Measurements from ENCODE around the gene TMPRSS13.
"Not testable (repeated sequence)": the region's sequence is repeated elsewhere in the genome, so short reads cannot be mapped to it uniquely, and the experiment has no call there.

Gene TMPRSS13

DNA sequence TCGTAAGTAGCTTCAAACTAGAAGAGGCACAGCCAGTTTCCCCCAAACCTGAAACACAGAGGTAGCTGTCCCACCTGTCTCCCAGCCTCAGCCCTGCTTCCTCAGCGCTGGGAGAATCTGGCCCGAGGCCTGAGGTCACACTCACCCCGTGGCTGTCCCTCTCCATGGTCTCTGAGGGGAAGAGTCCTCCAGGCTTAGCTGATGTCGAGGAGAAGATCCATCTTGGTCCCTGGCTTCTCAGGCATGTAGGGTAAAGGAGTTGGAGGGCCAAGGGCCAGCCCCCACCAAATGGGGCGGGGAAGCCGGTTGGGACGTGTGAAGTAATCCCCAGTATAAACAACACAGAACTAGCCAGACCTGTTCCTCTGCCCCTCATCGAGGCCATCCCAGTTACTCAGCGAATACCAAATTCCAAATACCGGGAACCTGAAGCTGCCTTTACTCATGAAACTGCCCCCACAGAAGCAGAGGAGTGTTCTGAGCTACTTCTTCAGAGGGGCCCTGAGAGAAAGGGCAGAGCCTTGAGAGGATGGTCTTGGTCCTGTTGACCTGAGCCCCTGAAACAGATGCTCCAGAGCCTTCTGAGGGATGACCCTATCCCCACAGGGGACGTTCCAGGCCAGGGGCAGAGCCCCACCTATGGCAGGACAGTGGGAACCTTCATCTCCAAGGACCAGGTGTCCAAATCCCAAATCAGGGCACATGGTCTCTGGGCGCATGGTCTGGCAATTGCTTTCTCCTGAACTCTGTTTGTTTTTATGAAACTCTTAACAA is at the start of gene TMPRSS13:
Gene TMPRSS13, minus strand, starts transcription at position 261 of the 774 bp plus-strand sequence. Its CDS starts 95 bp downstream, at position 166.
- DNase-seq: no peak

GRCh38 chr11:117978991-117979390 is 49.8 kb upstream of the TMPRSS13 start:
- DNase-seq: no peak

DNA sequence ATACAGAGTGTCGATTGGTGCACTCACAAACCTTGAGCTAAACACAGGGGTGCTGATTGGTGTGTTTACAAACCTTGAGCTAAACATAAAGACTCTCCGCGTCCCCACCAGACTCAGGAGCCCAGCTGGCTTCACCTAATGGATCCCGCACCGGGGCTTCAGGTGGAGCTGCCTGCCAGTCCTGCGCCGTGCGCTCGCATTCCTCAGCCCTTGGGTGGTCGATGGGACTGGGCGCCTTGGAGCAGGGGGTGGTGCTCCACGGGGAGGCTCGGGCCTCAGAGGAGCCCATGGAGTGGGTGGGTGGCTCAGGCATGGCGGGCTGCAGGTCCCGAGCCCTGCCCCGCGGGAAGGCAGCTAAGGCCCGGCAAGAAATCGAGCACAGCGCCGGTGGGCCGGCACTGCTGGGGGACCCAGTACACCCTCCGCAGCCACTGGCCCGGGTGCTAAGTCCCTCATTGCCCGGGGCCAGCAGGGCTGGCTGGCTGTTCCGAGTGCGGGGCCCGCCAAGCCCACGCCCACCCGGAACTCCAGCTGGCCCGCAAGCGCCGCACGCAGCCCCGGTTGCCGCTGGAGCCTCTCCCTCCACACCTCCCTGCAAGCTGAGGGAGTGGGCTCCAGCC is 49.2 kb upstream of the TMPRSS13 start:
- DNase-seq: not testable (repeated sequence)

DNA sequence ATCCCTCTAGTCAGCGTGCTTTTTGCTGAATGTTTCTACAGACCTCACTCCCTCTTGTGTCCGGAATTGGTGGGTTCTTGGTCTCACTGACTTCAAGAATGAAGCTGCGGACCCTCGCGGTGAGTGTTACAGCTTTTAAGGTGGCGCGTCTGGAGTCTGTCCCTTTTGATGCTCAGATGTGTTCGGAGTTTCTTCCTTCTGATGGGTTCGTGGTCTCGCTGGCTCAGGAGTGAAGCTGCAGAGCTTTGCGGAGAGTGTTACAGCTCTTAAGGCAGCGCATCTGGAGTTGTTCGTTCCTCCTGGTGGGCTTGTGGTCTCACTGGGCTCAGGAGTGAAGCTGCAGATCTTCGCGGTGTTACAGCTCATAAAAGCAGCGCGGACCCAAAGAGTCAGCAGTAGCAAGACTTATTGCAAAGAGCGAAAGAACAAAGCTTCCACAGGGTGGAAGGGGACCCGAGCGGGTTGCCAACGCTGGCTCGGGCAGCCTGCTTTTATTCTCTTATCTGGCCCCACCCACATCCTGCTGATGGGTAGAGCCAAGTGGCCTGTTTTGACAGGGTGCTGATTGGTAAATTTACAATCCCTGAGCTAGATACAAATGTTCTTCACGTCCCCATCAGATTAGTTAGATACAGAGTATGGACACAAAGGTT is 48.5 kb upstream of the TMPRSS13 start:
- not testable (repeated sequence) for DNase-seq

DNA sequence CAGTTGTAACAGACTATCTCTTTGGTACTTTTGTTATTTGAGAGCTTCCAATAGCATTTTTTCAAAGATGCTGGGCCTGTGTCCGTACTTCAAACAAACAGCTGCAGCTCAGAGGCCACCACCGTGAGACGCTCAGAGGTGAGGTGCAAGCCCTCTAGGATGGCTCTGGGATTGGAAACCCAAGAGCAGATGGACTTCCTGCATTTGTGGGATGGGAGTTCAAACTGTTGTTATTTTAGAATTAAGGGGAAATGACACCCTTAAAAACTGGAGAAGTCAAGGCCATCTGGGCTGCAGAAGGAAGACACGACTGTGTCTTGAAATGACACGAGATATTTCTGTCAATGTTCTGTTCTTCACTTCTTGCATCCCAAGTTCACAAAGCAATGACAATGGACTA is 47.8 kb upstream of the TMPRSS13 start:
- no peak for DNase-seq

GRCh38 chr11:117976445-117976844 is 47.2 kb upstream of the TMPRSS13 start:
- no peak for DNase-seq

DNA sequence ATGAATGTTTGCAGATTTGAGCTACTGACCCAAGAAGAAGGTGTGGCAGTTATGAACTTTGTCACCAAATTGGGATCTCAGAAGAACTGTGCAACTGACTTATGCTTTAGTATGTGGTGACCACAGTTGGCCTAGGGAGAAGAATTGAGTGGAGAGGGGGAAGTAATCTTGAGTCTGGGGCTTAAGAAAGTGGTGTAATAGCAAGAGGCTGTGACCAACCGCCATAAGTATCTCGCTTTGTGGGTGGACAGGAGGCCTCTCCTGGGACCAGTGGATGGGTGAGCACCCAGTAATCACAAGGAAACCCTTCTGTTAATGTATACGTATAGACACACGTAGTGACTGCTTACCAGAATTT is 44.3 kb upstream of the TMPRSS13 start:
- no peak for DNase-seq

GRCh38 chr11:117972629-117973502 is 43.7 kb upstream of the TMPRSS13 start:
- no peak for DNase-seq

GRCh38 chr11:117972044-117972443 is 42.8 kb upstream of the TMPRSS13 start:
- DNase-seq: no peak

DNA sequence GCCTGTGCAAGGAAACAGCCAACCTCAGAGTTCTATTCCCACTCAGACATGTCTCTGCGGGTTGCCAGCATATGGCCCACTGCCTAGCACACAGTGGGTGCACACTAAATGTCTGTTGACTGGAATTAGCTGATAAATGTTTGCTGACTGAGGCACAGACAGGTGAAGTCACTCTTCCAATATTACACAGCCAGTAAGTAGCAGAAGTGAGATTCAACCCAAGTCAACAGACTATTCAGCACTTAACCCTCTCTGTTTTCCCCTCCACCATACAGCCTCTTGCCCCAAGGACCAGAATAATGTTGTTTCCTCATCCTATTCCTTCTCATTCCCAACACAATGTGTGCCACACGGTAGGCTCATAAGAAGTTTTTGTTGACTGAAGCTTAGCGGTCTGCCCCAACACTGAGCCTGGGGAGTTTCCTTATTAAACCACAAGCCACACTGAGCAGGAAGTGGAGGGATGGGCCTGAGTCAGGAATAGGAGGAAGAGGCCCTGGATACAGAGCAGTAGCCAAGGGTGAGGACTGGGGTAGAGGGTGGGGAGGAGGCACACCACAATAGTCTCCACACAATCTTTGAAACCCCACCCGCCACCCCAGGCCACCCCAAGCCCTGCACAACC is 41.3 kb upstream of the TMPRSS13 start:
- DNase-seq: no peak

GRCh38 chr11:117969160-117969991 is 40.2 kb upstream of the TMPRSS13 start:
- no peak for DNase-seq

DNA sequence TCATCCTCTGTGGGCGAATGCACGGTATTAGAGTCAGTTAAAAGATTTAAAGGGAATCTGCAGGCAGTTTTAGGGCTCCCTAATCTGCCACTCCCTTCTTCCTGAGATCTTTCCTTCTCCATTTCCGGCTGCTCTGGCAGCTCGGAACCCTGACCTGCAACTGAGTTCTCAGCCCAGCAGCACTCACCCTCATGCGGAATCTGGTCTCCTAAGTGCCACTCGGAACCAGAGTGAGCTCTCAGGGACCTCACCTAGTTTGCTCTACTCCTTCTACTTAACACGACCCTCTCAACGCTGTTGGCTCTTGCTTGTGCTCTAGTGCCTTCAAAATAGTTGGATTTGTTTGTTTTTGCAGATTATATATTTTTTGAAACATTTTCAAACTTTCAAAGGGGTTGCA is 37.7 kb upstream of the TMPRSS13 start:
- no peak for DNase-seq

DNA sequence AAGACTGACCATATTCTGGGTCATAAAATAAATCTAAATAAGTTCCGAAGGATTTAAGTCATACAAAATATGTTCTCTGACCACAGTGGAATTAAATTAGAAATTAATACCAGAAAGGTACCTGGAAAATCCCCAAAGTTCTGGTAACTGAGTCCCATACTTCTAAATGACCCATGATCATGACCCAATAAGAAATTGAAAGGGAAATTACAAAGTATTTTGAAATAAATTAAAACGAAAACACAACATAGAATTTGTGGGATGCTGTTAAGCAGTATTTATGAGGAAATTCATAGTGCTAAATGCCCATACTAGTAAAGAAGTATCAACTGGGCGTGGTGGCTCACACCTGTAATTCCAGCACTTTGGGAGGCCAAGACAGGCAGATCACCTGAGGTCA is 33.6 kb upstream of the TMPRSS13 start:
- DNase-seq: no peak

GRCh38 chr11:117961896-117962295 is 32.7 kb upstream of the TMPRSS13 start:
- DNase-seq: no peak

GRCh38 chr11:117960406-117960805 is 31.2 kb upstream of the TMPRSS13 start:
- no peak for DNase-seq

GRCh38 chr11:117959438-117960149 is 30.4 kb upstream of the TMPRSS13 start:
- no peak for DNase-seq

- no peak for DNase-seq
Measured at GRCh38 chr11:117958949-117959348, 29.7 kb upstream of the TMPRSS13 start.

DNA sequence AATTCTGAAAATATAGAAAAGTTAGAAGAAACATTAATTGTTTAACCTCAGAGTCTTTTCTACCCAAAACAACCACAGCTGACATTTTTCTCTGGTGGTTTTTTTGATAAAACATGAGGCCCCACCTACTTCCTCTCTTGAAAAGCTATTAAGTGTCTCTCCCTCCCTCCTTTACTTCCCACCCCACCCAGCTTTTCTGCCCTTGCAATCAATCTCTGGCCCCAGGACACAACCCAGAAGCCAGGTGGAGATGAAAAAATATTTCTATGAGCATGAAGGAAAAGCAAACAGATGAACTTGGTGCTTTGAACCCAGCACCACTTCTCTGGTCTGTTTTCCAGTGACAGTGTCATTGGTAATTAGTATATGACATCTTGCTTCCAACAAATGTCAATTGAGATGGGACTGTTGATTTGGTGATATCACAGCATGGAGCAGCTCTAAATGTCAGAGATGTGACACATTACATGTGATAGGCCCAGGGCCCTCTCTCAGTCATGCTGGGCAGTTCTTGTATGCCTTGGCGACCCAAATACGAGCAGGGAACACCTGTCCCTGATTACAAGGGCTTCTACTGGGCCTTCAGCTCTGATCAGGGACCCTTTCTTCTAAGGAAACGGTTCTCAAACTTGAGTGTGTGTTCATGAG is 23.9 kb upstream of the TMPRSS13 start:
- DNase-seq: no peak

DNA sequence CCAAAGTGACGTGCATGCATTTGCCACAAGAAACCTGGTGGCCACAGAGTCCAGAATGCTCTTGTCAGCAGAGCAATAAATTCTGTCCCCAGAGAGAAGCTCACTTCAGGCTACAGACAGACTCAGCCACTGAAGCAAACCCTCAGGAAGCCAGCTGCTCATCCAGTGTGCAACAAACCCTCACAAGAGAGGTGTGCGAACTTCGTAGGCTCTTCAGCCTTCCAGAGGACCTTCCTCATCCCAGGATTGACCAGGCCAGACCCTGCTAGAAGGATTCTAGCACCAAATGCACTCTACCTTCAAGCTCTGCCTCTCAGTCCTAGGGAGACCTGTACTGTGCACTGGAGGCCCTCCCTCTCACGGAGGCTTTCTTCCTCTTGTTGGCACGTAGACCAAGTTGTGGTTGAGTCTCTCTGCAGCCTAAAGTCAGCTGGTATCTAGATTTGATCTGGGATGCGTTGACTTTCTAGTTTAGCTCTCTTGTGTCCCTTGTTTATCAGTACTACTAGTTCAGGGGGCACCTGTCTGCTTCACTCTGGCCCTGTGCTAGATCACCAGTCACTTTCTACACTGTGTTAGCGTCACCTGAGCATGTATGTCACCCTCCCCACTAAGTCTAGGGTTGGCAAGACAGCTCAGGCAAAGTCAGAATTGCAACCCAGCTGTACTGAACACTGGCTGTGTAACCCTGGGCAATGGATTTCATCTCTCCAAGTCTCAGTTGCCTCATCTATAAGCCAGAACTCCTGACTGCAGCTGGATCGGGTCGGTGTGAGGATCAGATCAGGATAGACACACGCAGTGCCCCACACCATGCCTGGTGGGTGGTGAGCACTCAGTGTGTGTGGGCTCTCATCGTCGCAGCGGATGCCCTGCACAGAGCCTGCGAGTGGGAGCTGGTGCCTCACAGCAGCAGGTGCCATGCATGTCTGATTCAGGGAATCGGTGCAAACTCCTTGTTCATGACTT is 22.1 kb upstream of the TMPRSS13 start:
- DNase-seq: no peak
